H1 (cell line): ENCODE measurements around the gene ADARB2. TPM values are rescaled to one million over a fixed set of nuclear protein-coding genes. Genes with fewer than 3 reads are reported as not detected.

Source experiments
- CTCF ChIA-PET: fragments of 300-600 bp; sonication (Branson Sonifier 250); formaldehyde crosslinking; loops from one replicate; lab custom pipeline; 2021; ENCODE audit not compliant: partially characterized antibody; lab: Charles Lee
- POLR2A ChIA-PET: fragments of 300-600 bp; sonication (Branson Sonifier 250); formaldehyde crosslinking; loops from one replicate; lab custom pipeline; 2021; ENCODE audit warnings: inconsistent platforms; ENCODE audit not compliant: partially characterized antibody; lab: Charles Lee
- DNase-seq, 2 experiments: peaks; one replicate each; pipeline versions ENCODE4 v3.0.0 to v3.0.0-alpha.2; 2010 to 2022; ENCODE audit warnings: low spot score in 2 of 2, low read depth in 1 of 2, mixed read lengths in 1 of 2
- FAIRE-seq: peaks from 2 replicates; lab custom pipeline; 2011; peaks lifted over from hg19 to GRCh38; lab: Jason Lieb, UNC
- H2AFZ ChIP-seq: 2 replicates; pipeline ENCODE4 v1.8.1; 2012; ENCODE audit warnings: low read length, inconsistent platforms
- H2AK5ac ChIP-seq: 2 replicates; pipeline ENCODE4 v1.6.1; 2013; ENCODE audit warnings: low read depth, low read length
- H2BK120ac ChIP-seq: replicated peaks from 2 replicates; pipeline ENCODE3; 2013; ENCODE audit warnings: low read depth, low read length, inconsistent platforms
- H2BK12ac ChIP-seq: 2 replicates; pipeline ENCODE4 v1.6.1; 2013; ENCODE audit warnings: low read depth, low read length
- H2BK15ac ChIP-seq: 2 replicates; pipeline ENCODE4 v1.6.1; 2013; ENCODE audit warnings: low read length
- H2BK20ac ChIP-seq: 2 replicates; pipeline ENCODE4 v1.6.1; 2013; ENCODE audit warnings: low read length
- H2BK5ac ChIP-seq: 2 replicates; pipeline ENCODE4 v1.6.1; 2013; ENCODE audit warnings: low read depth, low read length
- H3K14ac ChIP-seq: 2 replicates; pipeline ENCODE4 v1.6.1; 2013; ENCODE audit warnings: inconsistent platforms; ENCODE audit not compliant: insufficient read length
- H3K18ac ChIP-seq: 2 replicates; pipeline ENCODE4 v1.6.1; 2013; ENCODE audit warnings: low read length; ENCODE audit errors: extremely low read depth
- H3K23ac ChIP-seq: 2 replicates; pipeline ENCODE4 v1.6.1; 2013; ENCODE audit warnings: inconsistent platforms; ENCODE audit not compliant: insufficient read length
- H3K23me2 ChIP-seq: 2 replicates; pipeline ENCODE4 v1.6.1; 2013; ENCODE audit warnings: low read depth, low read length
- H3K27ac ChIP-seq: 2 replicates; pipeline ENCODE4 v1.6.1; 2011; ENCODE audit warnings: low read depth, low read length, inconsistent platforms
- H3K27me3 ChIP-seq, 4 experiments: replicated peaks in 1 of 4; 1 replicate in 1 of 4; 2 replicates in 3 of 4; pipeline versions ENCODE4 v1.6.1 to v1.8.1; 2011 to 2013; ENCODE audit warnings: low read length in 3 of 4, mild to moderate bottlenecking in 3 of 4, inconsistent platforms in 2 of 4, mixed read lengths in 2 of 4, moderate library complexity in 1 of 4; ENCODE audit not compliant: control insufficient read depth in 3 of 4, insufficient read depth in 3 of 4; ENCODE audit errors: extremely low read depth in 1 of 4
- H3K36me3 ChIP-seq, 4 experiments: 2 replicates each; pipeline versions ENCODE4 v1.6.1 to v1.8.1; 2011 to 2013; ENCODE audit warnings: mild to moderate bottlenecking in 4 of 4, low read length in 3 of 4, moderate library complexity in 2 of 4, control low read depth in 1 of 4, inconsistent platforms in 1 of 4; ENCODE audit not compliant: insufficient read depth in 4 of 4, control insufficient read depth in 2 of 4
- H3K4ac ChIP-seq: replicated peaks from 2 replicates; pipeline ENCODE3; 2013; ENCODE audit warnings: low read length, low read depth, mixed read lengths, inconsistent platforms; ENCODE audit not compliant: insufficient read length
- H3K4me1 ChIP-seq, 4 experiments: replicated peaks in 1 of 4; 1 replicate in 1 of 4; 2 replicates in 3 of 4; pipeline versions ENCODE4 v1.6.1 to v1.8.1; 2011 to 2013; ENCODE audit warnings: low read length in 3 of 4, inconsistent platforms in 2 of 4, mixed read lengths in 1 of 4; ENCODE audit not compliant: insufficient read depth in 4 of 4, control insufficient read depth in 3 of 4
- H3K4me2 ChIP-seq, 2 experiments: 2 replicates each; pipeline versions ENCODE4 v1.6.1 to v1.8.1; 2011 to 2013; ENCODE audit warnings: low read depth in 2 of 2, low read length in 2 of 2, control low read depth in 1 of 2, inconsistent platforms in 1 of 2, mild to moderate bottlenecking in 1 of 2; ENCODE audit not compliant: insufficient read depth in 1 of 2
- H3K4me3 ChIP-seq, 4 experiments: fragments of 200-600, 300-600 bp in 1 of 4; sonication (generic), shearing (Covaris generic), sonication (Bioruptor Twin) in 1 of 4; 2 replicates each; pipeline versions ENCODE4 v1.5.1 to v1.8.1; 2011 to 2016; ENCODE audit warnings: low read length in 4 of 4, low read depth in 3 of 4, control low read depth in 2 of 4, inconsistent platforms in 2 of 4, mild to moderate bottlenecking in 2 of 4, mixed read lengths in 1 of 4, moderate library complexity in 1 of 4; ENCODE audit not compliant: insufficient read depth in 2 of 4; ENCODE audit errors: extremely low read depth in 1 of 4
- H3K56ac ChIP-seq: replicated peaks from 2 replicates; pipeline ENCODE3; 2013; ENCODE audit warnings: low read depth, mild to moderate bottlenecking, mixed read lengths, low read length, inconsistent platforms; ENCODE audit not compliant: insufficient read length
- H3K79me1 ChIP-seq: 2 replicates; pipeline ENCODE4 v1.6.1; 2013; ENCODE audit warnings: low read depth, low read length, control low read depth
- H3K79me2 ChIP-seq, 2 experiments: 2 replicates each; pipeline versions ENCODE4 v1.6.1 to v1.8.1; 2012 to 2013; ENCODE audit warnings: low read length in 2 of 2, mild to moderate bottlenecking in 2 of 2, inconsistent platforms in 1 of 2; ENCODE audit not compliant: insufficient read depth in 2 of 2, control insufficient read depth in 1 of 2
- H3K9ac ChIP-seq, 4 experiments: replicated peaks in 1 of 4; 1 replicate in 1 of 4; 2 replicates in 3 of 4; pipeline versions ENCODE4 v1.6.1 to v1.8.1; 2011 to 2013; ENCODE audit warnings: low read depth in 3 of 4, low read length in 3 of 4, control low read depth in 2 of 4, mild to moderate bottlenecking in 2 of 4, moderate library complexity in 2 of 4, inconsistent platforms in 1 of 4; ENCODE audit errors: extremely low read depth in 1 of 4
- H3K9me3 ChIP-seq, 2 experiments: 2 replicates each; pipeline versions ENCODE4 v1.6.1 to v1.8.1; 2012 to 2013; ENCODE audit warnings: mild to moderate bottlenecking in 2 of 2, moderate library complexity in 2 of 2, control low read depth in 1 of 2, inconsistent platforms in 1 of 2, low read depth in 1 of 2, low read length in 1 of 2, mixed read lengths in 1 of 2; ENCODE audit not compliant: insufficient read depth in 2 of 2
- H4K20me1 ChIP-seq, 2 experiments: replicated peaks in 1 of 2; 2 replicates each; pipeline versions ENCODE3 to v1.8.1; 2011 to 2013; ENCODE audit warnings: inconsistent platforms in 2 of 2, low read length in 2 of 2, mild to moderate bottlenecking in 1 of 2; ENCODE audit not compliant: insufficient read depth in 2 of 2, control insufficient read depth in 1 of 2
- H4K5ac ChIP-seq: 2 replicates; pipeline ENCODE4 v1.6.1; 2013; ENCODE audit warnings: low read length, low read depth, mixed read lengths, inconsistent platforms; ENCODE audit not compliant: insufficient read length
- H4K8ac ChIP-seq: 2 replicates; pipeline ENCODE4 v1.8.0; 2013; ENCODE audit warnings: mild to moderate bottlenecking, moderate library complexity, low read length, inconsistent platforms; ENCODE audit not compliant: insufficient read depth; ENCODE audit errors: extremely low read depth
- H4K91ac ChIP-seq: replicated peaks from 2 replicates; pipeline ENCODE3; 2013; ENCODE audit warnings: low read length, mixed read lengths, inconsistent platforms; ENCODE audit not compliant: insufficient read length
- CBX8 ChIP-seq: fragments of 300-800, 300-1000 bp; sonication (generic); IDR thresholded peaks from 2 replicates; pipeline ENCODE4 v1.7.1; 2016; ENCODE audit warnings: low read depth, low read length, borderline replicate concordance
- CHD2 ChIP-seq: IDR thresholded peaks from 2 replicates; pipeline ENCODE4 v1.6.1; 2012; ENCODE audit warnings: low read length, improper control_type of control experiment
- E2F6 ChIP-seq: IDR thresholded peaks from 2 replicates; pipeline ENCODE4 v1.6.1; 2012; ENCODE audit warnings: inconsistent platforms
- EGR1 ChIP-seq: IDR thresholded peaks from 2 replicates; pipeline ENCODE4 v1.6.1; 2011; ENCODE audit warnings: low read depth, low read length, borderline replicate concordance
- GTF2F1 ChIP-seq: IDR thresholded peaks from 2 replicates; pipeline ENCODE4 v1.6.1; 2012; ENCODE audit warnings: low read depth, low read length, improper control_type of control experiment, borderline replicate concordance
- MAX ChIP-seq: IDR thresholded peaks from 2 replicates; pipeline ENCODE4 v1.6.1; 2012; ENCODE audit warnings: inconsistent platforms
- NRF1 ChIP-seq: IDR thresholded peaks from 2 replicates; pipeline ENCODE4 v1.6.1; 2011; ENCODE audit warnings: mild to moderate bottlenecking, low read depth, low read length, improper control_type of control experiment
- POLR2A ChIP-seq, 2 experiments: IDR thresholded peaks; 1 replicate in 1 of 2; 2 replicates in 1 of 2; pipeline ENCODE4 v1.6.1; 2011; ENCODE audit warnings: low read depth in 2 of 2, low read length in 2 of 2, mild to moderate bottlenecking in 2 of 2; ENCODE audit errors: control extremely low read depth in 1 of 2
- RFX5 ChIP-seq: IDR thresholded peaks from 2 replicates; pipeline ENCODE4 v1.6.1; 2011; ENCODE audit warnings: low read depth, low read length, improper control_type of control experiment, borderline replicate concordance
- RNF2 ChIP-seq: fragments of 200-900, 300-1000 bp; sonication (generic); IDR thresholded peaks from 2 replicates; pipeline ENCODE4 v1.7.1; 2016; ENCODE audit warnings: borderline replicate concordance, low read depth, mild to moderate bottlenecking, antibody characterized with exemption, low read length; ENCODE audit not compliant: poor library complexity, severe bottlenecking; ENCODE audit errors: missing control alignments
- SP4 ChIP-seq: IDR thresholded peaks from 2 replicates; pipeline ENCODE4 v1.6.1; 2012; ENCODE audit warnings: low read length, inconsistent platforms
- TAF7 ChIP-seq: optimal IDR thresholded peaks from 2 replicates; pipeline ENCODE3; 2011; ENCODE audit warnings: low read depth, mild to moderate bottlenecking, inconsistent platforms, low read length, moderate library complexity, borderline replicate concordance
- USF2 ChIP-seq: IDR thresholded peaks from 2 replicates; pipeline ENCODE4 v1.6.1; 2011; ENCODE audit warnings: low read length, improper control_type of control experiment
- WGBS, 2 experiments: shearing (Covaris generic) in 1 of 2; methylation state at CpG; one replicate each; pipeline versions ENCODE4 v1.1.6 to v1.1.7; 2013 to 2015; ENCODE audit warnings: low lambda C conversion rate in 2 of 2, mixed read lengths in 2 of 2, inconsistent platforms in 1 of 2, low coverage in 1 of 2, missing lambda C conversion rate in 1 of 2; ENCODE audit not compliant: insufficient replicate concordance in 2 of 2, insufficient coverage in 1 of 2, insufficient read length in 1 of 2; ENCODE audit errors: extremely low coverage in 1 of 2, missing lambda C conversion rate in 1 of 2; 5-methylcytosine and 5-hydroxymethylcytosine counted together
- polyA plus RNA-seq, 7 experiments: library from polyadenylated mRNA; depleted of rRNA in 3 of 7; stranded (reverse) in 5 of 7; unstranded in 2 of 7; fragments of >200 nt in 5 of 7; fragments of 200-250 nt in 2 of 7; gene quantifications; 1 replicate in 5 of 7; 2 replicates in 1 of 7; 4 replicates in 1 of 7; pipeline versions ENCODE4 v1.2.1 to v1.2.3, GENCODE V29; 2011 to 2013; ENCODE audit warnings: missing spikeins in 2 of 7, mixed read lengths in 2 of 7
- total RNA-seq: library from RNA; stranded (reverse); fragmentation: NEBNext Ultra II Directional; extraction: Animal tissue kit (Norgen Biotek cat#: 25700); gene quantifications from 2 replicates; pipeline ENCODE4 v1.2.1, GENCODE V29; 2021

Gene ADARB2
- total and polyA plus RNA-seq, 2 of the 8 experiments (the other 6 are each of a cell fraction or from before 2014, with no cell fraction given) = 2.2 to 2.8 TPM

- no peak for DNase-seq
- no peak overlapping the region for H2BK5ac ChIP-seq
- TF ChIP-seq RFX5 (no peak), TAF7 (no peak), RNF2 (no peak), CBX8 (no peak), GTF2F1 (no peak), EGR1 (no peak), SP4 (no peak), POLR2A (IDR thresholded peaks at IDR 0.05; ENCODE audit: control extremely low read depth in 1 of 2, low read depth in 2 of 2, low read length in 2 of 2) (no peak), MAX (no peak), CHD2 (no peak), E2F6 (no peak), USF2 (no peak), NRF1 (no peak)
These were observed 79.8 kb downstream of the ADARB2 start for GRCh38 chr10:1657479-1657878.

More at GRCh38 chr10:1657479-1657878, 79.8 kb downstream of the ADARB2 start:
- no peak overlapping the region for H3K56ac ChIP-seq
- no peak overlapping the region for H4K91ac ChIP-seq
- no peaks in the 10 kb centered on the region for H3K9me3 ChIP-seq
- ChIA-PET POLR2A (no interaction called here), CTCF (interaction anchor here (0.8 kb wide), 1 partner anchor 14 kb away, joined by 3 read pairs; no protein-coding TSS in a partner anchor)
- FAIRE-seq = no peak
- no peaks in the 10 kb centered on the region for H3K79me1 ChIP-seq
- no peak overlapping the region for H3K18ac ChIP-seq
- H3K4me1 ChIP-seq = peaks cover 0 to 5% (median 2%) of the 10 kb centered on the region in 4 experiments; a peak in 3 of 7 replicates
- H2BK120ac ChIP-seq = no peak overlapping the region
- no peak overlapping the region for H3K14ac ChIP-seq
- H2AK5ac ChIP-seq = no peak overlapping the region
- H3K4me2 ChIP-seq = no peak overlapping the region
- no peak overlapping the region for H2BK15ac ChIP-seq
- H3K36me3 ChIP-seq = no peaks in the 10 kb centered on the region
- WGBS, 2 experiments = 84% methylated on average over 6 of the region's 7 CpGs; no CpG with 5 or more reads in 1 of the 2 experiments
- H4K20me1 ChIP-seq = peaks cover 0 to 2% of the 10 kb centered on the region in 2 experiments
- no peaks in the 10 kb centered on the region for H3K23me2 ChIP-seq
- H2BK12ac ChIP-seq = no peak overlapping the region
- H2AFZ ChIP-seq = no peak overlapping the region
- H3K23ac ChIP-seq = no peak overlapping the region
- H3K27me3 ChIP-seq = no peaks in the 10 kb centered on the region
- H3K4ac ChIP-seq = no peak overlapping the region
- H3K4me3 ChIP-seq = no peak overlapping the region
- no peak overlapping the region for H4K5ac ChIP-seq
- no peak overlapping the region for H3K27ac ChIP-seq
- H4K8ac ChIP-seq = no peak overlapping the region
- no peak overlapping the region for H2BK20ac ChIP-seq
- H3K9ac ChIP-seq = no peak overlapping the region
- no peaks in the 10 kb centered on the region for H3K79me2 ChIP-seq
